Activated CD4-positive, alpha-beta T cell treated with anti-CD3 and anti-CD28 coated beads, Interleukin-2, amount 10 ng/mL, durations not matched to agents 7 days and 5 days (primary cell): ENCODE measurements around the gene HSPA9. TPM values are rescaled to one million over a fixed set of nuclear protein-coding genes. Genes with fewer than 3 reads are reported as not detected.

Experiments
- CTCF ChIA-PET: fragments of 350-600 bp; sonication (Branson Sonifier 250); formaldehyde crosslinking; loops from one replicate; lab custom pipeline; 2021; ENCODE audit warnings: antibody characterized with exemption; lab: Charles Lee
- POLR2A ChIA-PET: fragments of 350-600 bp; sonication (Branson Sonifier 250); formaldehyde crosslinking; loops from one replicate; lab custom pipeline; 2021; ENCODE audit warnings: antibody characterized with exemption; lab: Charles Lee
- DNase-seq: peaks from one replicate; pipeline ENCODE4 v3.0.0-alpha.2; 2020
- H3K27ac Mint-ChIP-seq: one replicate; pipeline ENCODE4 v1.8.0; 2021; ENCODE audit warnings: mild to moderate bottlenecking, moderate library complexity, mixed read lengths
- H3K27me3 Mint-ChIP-seq: one replicate; pipeline ENCODE4 v1.8.0; 2021; ENCODE audit warnings: mixed read lengths
- H3K36me3 Mint-ChIP-seq: one replicate; pipeline ENCODE4 v1.8.0; 2021; ENCODE audit warnings: low read depth, mixed read lengths
- H3K4me1 Mint-ChIP-seq: one replicate; pipeline ENCODE4 v1.8.0; 2021; ENCODE audit warnings: mixed read lengths
- H3K4me3 Mint-ChIP-seq: one replicate; pipeline ENCODE4 v1.8.0; 2021; ENCODE audit warnings: mild to moderate bottlenecking, moderate library complexity, mixed read lengths
- H3K9me3 Mint-ChIP-seq: one replicate; pipeline ENCODE4 v1.8.0; 2021; ENCODE audit warnings: mixed read lengths
- total RNA-seq, 2 experiments: library from RNA; stranded (reverse); gene quantifications; one replicate each; pipeline ENCODE4 v1.2.3, GENCODE V29; 2021

Gene HSPA9
- total RNA-seq, 2 experiments from 2014 or later, result 168 to 171 TPM

GRCh38 chr5:138568061-138568824, 7.0 kb downstream of the HSPA9 start:
- H3K4me3 Mint-ChIP-seq, result no peak overlapping the region
- DNase-seq, result no peak
- peaks cover 58% of the 10 kb centered on the region for H3K4me1 Mint-ChIP-seq
- peaks cover 77% of the 10 kb centered on the region for H3K36me3 Mint-ChIP-seq
- ChIA-PET CTCF (interaction anchor here (0.9 to 5.7 kb wide), 3 partner anchors 11 to 25 kb away, joined by 3 to 20 read pairs (median 7); partner anchors contain the start of gene ETF1), POLR2A (interaction anchor here (0.6 kb wide), 2 partner anchors 10 to 378 kb away, joined by 3 to 5 read pairs; no protein-coding TSS in a partner anchor)
- H3K9me3 Mint-ChIP-seq, result no peaks in the 10 kb centered on the region
- H3K27me3 Mint-ChIP-seq, result no peaks in the 10 kb centered on the region
- H3K27ac Mint-ChIP-seq, result no peak overlapping the region

GRCh38 chr5:138566792-138567191, 8.4 kb downstream of the HSPA9 start:
- H3K36me3 Mint-ChIP-seq, result peaks cover 68% of the 10 kb centered on the region
- no peak overlapping the region for H3K4me3 Mint-ChIP-seq
- peaks cover 49% of the 10 kb centered on the region for H3K4me1 Mint-ChIP-seq
- H3K9me3 Mint-ChIP-seq, result no peaks in the 10 kb centered on the region
- POLR2A ChIA-PET, result interaction anchor here (0.6 kb wide), 2 partner anchors 18 to 175 kb away, joined by 3 to 4 read pairs; no protein-coding TSS in a partner anchor
- H3K27me3 Mint-ChIP-seq, result no peaks in the 10 kb centered on the region
- H3K27ac Mint-ChIP-seq, result peak overlapping the region; percentile 84
- DNase-seq, result no peak
- CTCF ChIA-PET, result interaction anchor here (0.5 to 5.7 kb wide), 5 partner anchors 8 to 214 kb away, joined by 3 to 20 read pairs (median 7); partner anchors contain the start of genes ETF1, HSPA9 and KDM3B

GRCh38 chr5:138565100-138565821, 9.9 kb downstream of the HSPA9 start:
- Mint-ChIP-seq H3K4me3 (peak overlapping the region; percentile 11), H3K4me1 (peaks cover 43% of the 10 kb centered on the region), H3K9me3 (no peaks in the 10 kb centered on the region), H3K27me3 (no peaks in the 10 kb centered on the region), H3K36me3 (peaks cover 71% of the 10 kb centered on the region), H3K27ac (peak overlapping the region; percentile 87)
- ChIA-PET CTCF (interaction anchor here (1.6 to 5.7 kb wide), 2 partner anchors 10 to 22 kb away, joined by 9 to 20 read pairs; partner anchors contain the start of genes ETF1 and HSPA9), POLR2A (no interaction called here)
- DNase-seq, result no peak

GRCh38 chr5:138564242-138564641, 11.0 kb downstream of the HSPA9 start:
- peaks cover 76% of the 10 kb centered on the region for H3K36me3 Mint-ChIP-seq
- H3K4me3 Mint-ChIP-seq, result no peak overlapping the region
- no peaks in the 10 kb centered on the region for H3K27me3 Mint-ChIP-seq
- peaks cover 43% of the 10 kb centered on the region for H3K4me1 Mint-ChIP-seq
- H3K27ac Mint-ChIP-seq, result no peak overlapping the region
- no peak for DNase-seq
- CTCF ChIA-PET, result interaction anchor here (0.5 to 0.8 kb wide), 3 partner anchors 21 to 1594 kb away, joined by 3 read pairs; partner anchors contain the start of gene ETF1
- no peaks in the 10 kb centered on the region for H3K9me3 Mint-ChIP-seq
- POLR2A ChIA-PET, result interaction anchor here (0.7 kb wide), 1 partner anchor 11 kb away, joined by 6 read pairs; the partner anchor contains the start of gene HSPA9

GRCh38 chr5:138563340-138564118, 11.7 kb downstream of the HSPA9 start:
- Mint-ChIP-seq H3K4me1 (peaks cover 36% of the 10 kb centered on the region), H3K9me3 (no peaks in the 10 kb centered on the region), H3K27me3 (no peaks in the 10 kb centered on the region), H3K36me3 (peaks cover 75% of the 10 kb centered on the region), H3K27ac (peak overlapping the region; percentile 65), H3K4me3 (no peak overlapping the region)
- no peak for DNase-seq
- POLR2A ChIA-PET, result interaction anchor here (0.7 kb wide), 1 partner anchor 12 kb away, joined by 6 read pairs; the partner anchor contains the start of gene HSPA9
- CTCF ChIA-PET, result interaction anchor here (0.6 to 0.8 kb wide), 2 partner anchors 16 to 21 kb away, joined by 3 to 5 read pairs; partner anchors contain the start of gene ETF1

- peaks cover 76% of the 10 kb centered on the region for H3K36me3 Mint-ChIP-seq
- H3K27me3 Mint-ChIP-seq, result no peaks in the 10 kb centered on the region
- H3K9me3 Mint-ChIP-seq, result no peaks in the 10 kb centered on the region
- H3K4me3 Mint-ChIP-seq, result no peak overlapping the region
- ChIA-PET CTCF (no interaction called here), POLR2A (no interaction called here)
- no peak for DNase-seq
- peaks cover 20% of the 10 kb centered on the region for H3K4me1 Mint-ChIP-seq
- H3K27ac Mint-ChIP-seq, result no peak overlapping the region
These were observed 14.2 kb downstream of the HSPA9 start for GRCh38 chr5:138560971-138561370.

- Mint-ChIP-seq H3K27me3 (no peaks in the 10 kb centered on the region), H3K9me3 (no peaks in the 10 kb centered on the region), H3K4me1 (peaks cover 12% of the 10 kb centered on the region), H3K36me3 (peaks cover 72% of the 10 kb centered on the region), H3K4me3 (no peak overlapping the region), H3K27ac (no peak overlapping the region)
- DNase-seq, result no peak
- POLR2A ChIA-PET, result no interaction called here
- CTCF ChIA-PET, result interaction anchor here (0.9 to 1.4 kb wide), 3 partner anchors 9 to 19 kb away, joined by 3 to 4 read pairs (median 3); no protein-coding TSS in a partner anchor
These were observed 15.3 kb downstream of the HSPA9 start for GRCh38 chr5:138559937-138560336.

- Mint-ChIP-seq H3K9me3 (no peaks in the 10 kb centered on the region), H3K4me1 (peaks cover 3% of the 10 kb centered on the region), H3K36me3 (peaks cover 75% of the 10 kb centered on the region), H3K27me3 (no peaks in the 10 kb centered on the region), H3K4me3 (no peak overlapping the region), H3K27ac (no peak overlapping the region)
- POLR2A ChIA-PET, result no interaction called here
- CTCF ChIA-PET, result interaction anchor here (1.1 kb wide), 1 partner anchor 9 kb away, joined by 3 read pairs; no protein-coding TSS in a partner anchor
- DNase-seq, result no peak
These were observed 17.5 kb downstream of the HSPA9 start for GRCh38 chr5:138557677-138558076.

- ChIA-PET POLR2A (no interaction called here), CTCF (interaction anchor here (1.0 kb wide), 1 partner anchor 104 kb away, joined by 3 read pairs; no protein-coding TSS in a partner anchor)
- H3K4me3 Mint-ChIP-seq, result no peak overlapping the region
- no peaks in the 10 kb centered on the region for H3K9me3 Mint-ChIP-seq
- DNase-seq, result no peak
- peaks cover 5% of the 10 kb centered on the region for H3K4me1 Mint-ChIP-seq
- peaks cover 57% of the 10 kb centered on the region for H3K36me3 Mint-ChIP-seq
- no peaks in the 10 kb centered on the region for H3K27me3 Mint-ChIP-seq
- no peak overlapping the region for H3K27ac Mint-ChIP-seq
These were observed 21.1 kb downstream of the HSPA9 start for GRCh38 chr5:138554143-138554542.

GRCh38 chr5:138553437-138554095, 21.6 kb downstream of the HSPA9 start:
- Mint-ChIP-seq H3K9me3 (no peaks in the 10 kb centered on the region), H3K27me3 (no peaks in the 10 kb centered on the region), H3K27ac (no peak overlapping the region), H3K4me1 (peaks cover 8% of the 10 kb centered on the region), H3K4me3 (no peak overlapping the region), H3K36me3 (peaks cover 52% of the 10 kb centered on the region)
- DNase-seq, result no peak
- POLR2A ChIA-PET, result interaction anchor here (0.5 kb wide), 1 partner anchor 18 kb away, joined by 3 read pairs; no protein-coding TSS in a partner anchor
- CTCF ChIA-PET, result interaction anchor here (0.6 to 1.5 kb wide), 6 partner anchors 34 to 832 kb away, joined by 3 to 6 read pairs (median 4); partner anchors contain the start of genes EGR1 and KDM3B

- no peak overlapping the region for H3K4me3 Mint-ChIP-seq
- no peak overlapping the region for H3K27ac Mint-ChIP-seq
- peaks cover 15% of the 10 kb centered on the region for H3K4me1 Mint-ChIP-seq
- no peak for DNase-seq
- ChIA-PET POLR2A (interaction anchor here (0.6 kb wide), 1 partner anchor 782 kb away, joined by 3 read pairs; no protein-coding TSS in a partner anchor), CTCF (interaction anchor here (0.6 to 1.5 kb wide), 4 partner anchors 35 to 442 kb away, joined by 3 to 6 read pairs (median 4); partner anchors contain the start of genes EGR1 and KDM3B)
- H3K27me3 Mint-ChIP-seq, result no peaks in the 10 kb centered on the region
- H3K36me3 Mint-ChIP-seq, result peaks cover 44% of the 10 kb centered on the region
- no peaks in the 10 kb centered on the region for H3K9me3 Mint-ChIP-seq
These were observed 22.5 kb downstream of the HSPA9 start for GRCh38 chr5:138552657-138553056.
